ENCODE results near the gene GPR55.
A peak's percentile ranks its signal among the peaks of the same experiment; 100 is the strongest.

The GPR55 gene

DNA sequence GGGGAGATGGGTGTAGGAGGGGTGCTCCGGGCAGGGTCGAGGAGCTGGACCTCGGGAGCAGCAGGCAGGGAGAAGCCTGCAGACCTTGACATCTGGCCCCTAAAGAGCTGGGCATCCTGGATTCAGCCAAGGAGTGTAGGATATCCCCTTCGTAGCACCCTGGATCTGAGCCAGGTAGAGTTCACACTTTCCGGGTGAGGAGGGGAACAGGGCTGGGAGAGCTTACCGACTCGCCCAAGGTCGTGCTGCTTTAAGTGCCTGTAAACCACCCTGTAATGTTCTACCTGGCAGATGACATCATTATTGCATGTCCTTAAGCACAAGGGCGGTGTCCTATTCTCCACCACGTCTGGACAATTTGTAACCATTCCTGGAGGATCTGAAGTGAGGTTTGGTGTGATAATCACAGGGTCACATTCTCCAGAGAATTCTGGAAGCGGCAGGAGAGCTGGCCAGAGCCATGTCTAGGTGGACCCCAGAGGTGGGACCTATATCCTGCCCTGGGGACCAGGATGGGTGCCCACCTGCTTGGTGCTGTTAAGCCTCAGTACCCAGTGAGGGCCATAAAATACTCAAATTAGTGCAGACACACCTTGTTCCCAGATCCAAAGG, 45.7 kb downstream of the GPR55 start:
- no peak overlapping the region for H3K9ac ChIP-seq (ENCODE audit: low read length)
- no peak overlapping the region for H2AFZ ChIP-seq (ENCODE audit: low read length)
- no peaks in the 10 kb centered on the region for H3K79me2 ChIP-seq (ENCODE audit: insufficient read depth, low read length)
- H3K27me3 ChIP-seq (ENCODE audit: insufficient read depth, low read length) = no peaks in the 10 kb centered on the region; the same call in 1 of the 2 replicates
- H3K4me3 ChIP-seq (ENCODE audit: low read depth, low read length, poor library complexity, severe bottlenecking) = no peak overlapping the region
- no peak for TF ChIP-seq EZH2 (IDR thresholded peaks at IDR 0.05; ENCODE audit: borderline replicate concordance, low read length)
- TF ChIP-seq, protein P1, sequence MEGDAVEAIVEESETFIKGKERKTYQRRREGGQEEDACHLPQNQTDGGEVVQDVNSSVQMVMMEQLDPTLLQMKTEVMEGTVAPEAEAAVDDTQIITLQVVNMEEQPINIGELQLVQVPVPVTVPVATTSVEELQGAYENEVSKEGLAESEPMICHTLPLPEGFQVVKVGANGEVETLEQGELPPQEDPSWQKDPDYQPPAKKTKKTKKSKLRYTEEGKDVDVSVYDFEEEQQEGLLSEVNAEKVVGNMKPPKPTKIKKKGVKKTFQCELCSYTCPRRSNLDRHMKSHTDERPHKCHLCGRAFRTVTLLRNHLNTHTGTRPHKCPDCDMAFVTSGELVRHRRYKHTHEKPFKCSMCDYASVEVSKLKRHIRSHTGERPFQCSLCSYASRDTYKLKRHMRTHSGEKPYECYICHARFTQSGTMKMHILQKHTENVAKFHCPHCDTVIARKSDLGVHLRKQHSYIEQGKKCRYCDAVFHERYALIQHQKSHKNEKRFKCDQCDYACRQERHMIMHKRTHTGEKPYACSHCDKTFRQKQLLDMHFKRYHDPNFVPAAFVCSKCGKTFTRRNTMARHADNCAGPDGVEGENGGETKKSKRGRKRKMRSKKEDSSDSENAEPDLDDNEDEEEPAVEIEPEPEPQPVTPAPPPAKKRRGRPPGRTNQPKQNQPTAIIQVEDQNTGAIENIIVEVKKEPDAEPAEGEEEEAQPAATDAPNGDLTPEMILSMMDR (IDR thresholded peaks at IDR 0.05; ENCODE audit: low read length) = no peak
- no peak overlapping the region for H3K4me2 ChIP-seq (ENCODE audit: low read length)
- no peaks in the 10 kb centered on the region for H3K9me3 ChIP-seq (ENCODE audit: low read length)
- no peak overlapping the region for H3K27ac ChIP-seq (ENCODE audit: low read depth, low read length, poor library complexity, severe bottlenecking)
- no peaks in the 10 kb centered on the region for H3K9me2 ChIP-seq (ENCODE audit: low read depth, low read length)
- H3K4me1 ChIP-seq (ENCODE audit: insufficient read depth, low read length, severe bottlenecking) = peaks cover 28% of the 10 kb centered on the region
- no peaks in the 10 kb centered on the region for H4K20me1 ChIP-seq (ENCODE audit: insufficient read depth, low read length)
- H3K36me3 ChIP-seq (ENCODE audit: insufficient read depth, low read length) = no peaks in the 10 kb centered on the region
- no peaks in the 10 kb centered on the region for H3F3A ChIP-seq (ENCODE audit: insufficient read depth, low read length)

DNA sequence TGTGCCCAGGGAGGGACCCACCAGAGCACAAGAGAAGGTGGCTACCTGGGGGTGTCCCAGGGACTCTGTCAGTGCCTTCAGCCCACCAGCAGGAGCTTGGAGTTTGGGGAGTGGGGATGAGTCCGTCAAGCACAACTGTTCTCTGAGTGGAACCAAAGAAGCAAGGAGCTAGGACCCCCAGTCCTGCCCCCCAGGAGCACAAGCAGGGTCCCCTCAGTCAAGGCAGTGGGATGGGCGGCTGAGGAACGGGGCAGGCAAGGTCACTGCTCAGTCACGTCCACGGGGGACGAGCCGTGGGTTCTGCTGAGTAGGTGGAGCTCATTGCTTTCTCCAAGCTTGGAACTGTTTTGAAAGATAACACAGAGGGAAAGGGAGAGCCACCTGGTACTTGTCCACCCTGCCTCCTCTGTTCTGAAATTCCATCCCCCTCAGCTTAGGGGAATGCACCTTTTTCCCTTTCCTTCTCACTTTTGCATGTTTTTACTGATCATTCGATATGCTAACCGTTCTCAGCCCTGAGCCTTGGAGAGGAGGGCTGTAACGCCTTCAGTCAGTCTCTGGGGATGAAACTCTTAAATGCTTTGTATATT, 46.3 kb downstream of the GPR55 start:
- no peak overlapping the region for H2AFZ ChIP-seq (ENCODE audit: low read length)
- peaks cover 26% of the 10 kb centered on the region for H3K4me1 ChIP-seq (ENCODE audit: insufficient read depth, low read length, severe bottlenecking)
- H3K9me2 ChIP-seq (ENCODE audit: low read depth, low read length) = no peaks in the 10 kb centered on the region
- H3K9ac ChIP-seq (ENCODE audit: low read length) = no peak overlapping the region
- H4K20me1 ChIP-seq (ENCODE audit: insufficient read depth, low read length) = no peaks in the 10 kb centered on the region
- no peak for TF ChIP-seq EZH2 (IDR thresholded peaks at IDR 0.05; ENCODE audit: borderline replicate concordance, low read length)
- TF ChIP-seq, protein P1 (IDR thresholded peaks at IDR 0.05; ENCODE audit: low read length) = no peak
- no peaks in the 10 kb centered on the region for H3K79me2 ChIP-seq (ENCODE audit: insufficient read depth, low read length)
- no peaks in the 10 kb centered on the region for H3K36me3 ChIP-seq (ENCODE audit: insufficient read depth, low read length)
- no peak overlapping the region for H3K4me3 ChIP-seq (ENCODE audit: low read depth, low read length, poor library complexity, severe bottlenecking)
- no peak overlapping the region for H3K4me2 ChIP-seq (ENCODE audit: low read length)
- H3K27me3 ChIP-seq (ENCODE audit: insufficient read depth, low read length) = no peaks in the 10 kb centered on the region; the same call in 1 of the 2 replicates
- no peaks in the 10 kb centered on the region for H3K9me3 ChIP-seq (ENCODE audit: low read length)
- no peaks in the 10 kb centered on the region for H3F3A ChIP-seq (ENCODE audit: insufficient read depth, low read length)
- H3K27ac ChIP-seq (ENCODE audit: low read depth, low read length, poor library complexity, severe bottlenecking) = no peak overlapping the region

DNA sequence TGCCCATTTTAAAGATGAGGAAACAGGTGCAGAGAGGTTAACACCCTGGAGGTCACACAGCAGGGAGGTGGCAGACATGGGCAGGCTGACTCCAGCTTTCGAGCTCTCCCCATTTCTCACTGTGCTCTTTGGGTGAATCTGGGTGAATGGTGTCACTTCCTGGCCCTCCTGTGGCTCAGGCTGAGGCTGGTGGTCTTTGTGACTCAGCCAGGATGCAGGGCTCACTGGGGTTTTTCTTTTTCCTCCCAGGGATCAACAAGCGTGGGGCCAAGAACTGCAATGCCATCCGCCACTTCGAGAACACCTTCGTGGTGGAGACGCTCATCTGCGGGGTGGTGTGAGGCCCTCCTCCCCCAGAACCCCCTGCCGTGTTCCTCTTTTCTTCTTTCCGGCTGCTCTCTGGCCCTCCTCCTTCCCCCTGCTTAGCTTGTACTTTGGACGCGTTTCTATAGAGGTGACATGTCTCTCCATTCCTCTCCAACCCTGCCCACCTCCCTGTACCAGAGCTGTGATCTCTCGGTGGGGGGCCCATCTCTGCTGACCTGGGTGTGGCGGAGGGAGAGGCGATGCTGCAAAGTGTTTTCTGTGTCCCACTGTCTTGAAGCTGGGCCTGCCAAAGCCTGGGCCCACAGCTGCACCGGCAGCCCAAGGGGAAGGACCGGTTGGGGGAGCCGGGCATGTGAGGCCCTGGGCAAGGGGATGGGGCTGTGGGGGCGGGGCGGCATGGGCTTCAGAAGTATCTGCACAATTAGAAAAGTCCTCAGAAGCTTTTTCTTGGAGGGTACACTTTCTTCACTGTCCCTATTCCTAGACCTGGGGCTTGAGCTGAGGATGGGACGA, 47.1 kb downstream of the GPR55 start:
- Histone ChIP-seq H3K27ac (ENCODE audit: low read depth, low read length, poor library complexity, severe bottlenecking) (peak overlapping the region; percentile 28), H3F3A (ENCODE audit: insufficient read depth, low read length) (no peaks in the 10 kb centered on the region), H3K9ac (ENCODE audit: low read length) (peak overlapping the region; percentile 16; the same call in 1 of the 2 replicates), H3K4me1 (ENCODE audit: insufficient read depth, low read length, severe bottlenecking) (peaks cover 22% of the 10 kb centered on the region), H3K9me2 (ENCODE audit: low read depth, low read length) (no peaks in the 10 kb centered on the region), H2AFZ (ENCODE audit: low read length) (no peak overlapping the region), H3K4me3 (ENCODE audit: low read depth, low read length, poor library complexity, severe bottlenecking) (peak overlapping the region; percentile 24), H3K27me3 (ENCODE audit: insufficient read depth, low read length) (no peaks in the 10 kb centered on the region; the same call in 1 of the 2 replicates), H3K9me3 (ENCODE audit: low read length) (no peaks in the 10 kb centered on the region), H3K79me2 (ENCODE audit: insufficient read depth, low read length) (no peaks in the 10 kb centered on the region), H3K4me2 (ENCODE audit: low read length) (peak overlapping the region; percentile 45; the same call in 1 of the 2 replicates), H3K36me3 (ENCODE audit: insufficient read depth, low read length) (no peaks in the 10 kb centered on the region), H4K20me1 (ENCODE audit: insufficient read depth, low read length) (no peaks in the 10 kb centered on the region)
- TF ChIP-seq, protein P1 (IDR thresholded peaks at IDR 0.05; ENCODE audit: low read length) = no peak
- no peak for TF ChIP-seq EZH2 (IDR thresholded peaks at IDR 0.05; ENCODE audit: borderline replicate concordance, low read length)
